Measurements from ENCODE around the gene IRAK1BP1.

DNA sequence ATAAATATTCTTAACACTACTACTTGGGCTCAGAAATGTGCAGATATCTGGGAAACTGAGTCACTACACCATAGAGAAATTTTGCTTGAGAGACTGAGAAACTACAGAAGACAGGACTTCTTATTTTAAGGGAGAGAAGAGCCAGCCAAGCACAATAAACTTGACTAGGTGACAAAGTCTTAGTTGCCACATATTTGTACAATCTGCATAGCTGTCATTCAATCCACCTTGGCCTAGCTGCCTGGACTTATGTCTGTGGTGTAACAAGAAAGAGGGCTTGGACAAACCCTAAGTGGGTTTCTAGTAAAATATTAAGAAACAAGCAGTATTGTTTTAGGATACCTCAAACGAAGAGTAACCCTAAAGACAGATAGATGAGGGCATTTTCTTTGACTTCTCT, 21.8 kb upstream of the IRAK1BP1 start:
- TF ChIP-seq, protein P1, sequence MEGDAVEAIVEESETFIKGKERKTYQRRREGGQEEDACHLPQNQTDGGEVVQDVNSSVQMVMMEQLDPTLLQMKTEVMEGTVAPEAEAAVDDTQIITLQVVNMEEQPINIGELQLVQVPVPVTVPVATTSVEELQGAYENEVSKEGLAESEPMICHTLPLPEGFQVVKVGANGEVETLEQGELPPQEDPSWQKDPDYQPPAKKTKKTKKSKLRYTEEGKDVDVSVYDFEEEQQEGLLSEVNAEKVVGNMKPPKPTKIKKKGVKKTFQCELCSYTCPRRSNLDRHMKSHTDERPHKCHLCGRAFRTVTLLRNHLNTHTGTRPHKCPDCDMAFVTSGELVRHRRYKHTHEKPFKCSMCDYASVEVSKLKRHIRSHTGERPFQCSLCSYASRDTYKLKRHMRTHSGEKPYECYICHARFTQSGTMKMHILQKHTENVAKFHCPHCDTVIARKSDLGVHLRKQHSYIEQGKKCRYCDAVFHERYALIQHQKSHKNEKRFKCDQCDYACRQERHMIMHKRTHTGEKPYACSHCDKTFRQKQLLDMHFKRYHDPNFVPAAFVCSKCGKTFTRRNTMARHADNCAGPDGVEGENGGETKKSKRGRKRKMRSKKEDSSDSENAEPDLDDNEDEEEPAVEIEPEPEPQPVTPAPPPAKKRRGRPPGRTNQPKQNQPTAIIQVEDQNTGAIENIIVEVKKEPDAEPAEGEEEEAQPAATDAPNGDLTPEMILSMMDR (IDR thresholded peaks at IDR 0.05) = no peak
- TF ChIP-seq EP300 (IDR thresholded peaks at IDR 0.05) = no peak
